GM21717 (cell line): ENCODE data around the gene PRB2.
"Not testable (repeated sequence)": the region's sequence is repeated elsewhere in the genome, so short reads cannot be mapped to it uniquely, and the experiment has no call there.

ENCODE experiments used
- ATAC-seq: cut with Tn5 transposase; IDR thresholded peaks from one replicate; pipeline ENCODE4 v1.9.1; 2021; ENCODE audit warnings: mild to moderate bottlenecking, moderate library complexity; ENCODE audit not compliant: unreplicated experiment

Gene PRB2

GRCh38 chr12:11395467-11395866 is at the start of gene PRB2:
Gene PRB2, minus strand, starts transcription at chr12:11395567. Its CDS starts 38 bp downstream, at chr12:11395529.
- not testable (repeated sequence) for ATAC-seq

DNA sequence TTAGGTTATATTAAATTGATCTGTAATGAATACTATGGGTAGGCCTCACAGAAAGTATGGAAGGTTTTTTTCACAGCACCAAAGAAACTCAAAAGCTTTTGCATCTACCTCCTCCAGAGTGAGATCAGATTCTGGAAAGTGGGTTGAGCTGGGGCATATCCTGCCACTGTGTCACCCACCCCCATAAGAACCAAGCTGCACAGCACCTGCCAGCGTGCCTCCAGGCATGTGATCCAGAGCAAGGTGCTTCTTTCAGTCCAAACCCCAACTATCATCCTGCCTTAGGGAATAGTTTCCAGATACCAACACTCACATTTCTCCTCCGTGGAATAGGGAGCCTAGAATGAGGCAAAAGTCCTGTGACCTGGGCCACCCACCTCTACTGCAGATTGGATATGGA is 42.6 kb upstream of the PRB2 start:
- no peak for ATAC-seq

DNA sequence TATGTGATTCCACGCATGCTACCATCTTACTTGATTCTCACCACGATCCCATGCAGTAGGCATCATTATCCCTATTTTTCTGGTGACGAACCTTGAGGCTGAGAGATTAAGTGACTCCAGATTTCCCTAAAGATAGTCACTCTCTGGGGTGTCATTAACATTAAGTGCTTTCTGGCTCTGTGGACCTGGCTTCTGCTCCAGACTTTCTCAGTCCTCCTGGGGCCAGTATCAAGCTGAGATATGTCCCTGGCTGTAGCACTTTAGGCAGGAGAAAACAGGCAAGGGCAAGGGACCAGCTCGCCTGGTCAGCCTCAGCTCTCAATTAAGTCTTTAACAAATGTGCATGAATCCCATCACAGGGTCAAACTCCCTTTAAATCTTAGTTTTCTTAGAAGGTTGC is 38.3 kb upstream of the PRB2 start:
- ATAC-seq, result no peak

- ATAC-seq, result no peak
Measured at GRCh38 chr12:11431486-11431885, 36.1 kb upstream of the PRB2 start.

- ATAC-seq, result no peak
Measured at GRCh38 chr12:11427341-11427740, 32.0 kb upstream of the PRB2 start.

DNA sequence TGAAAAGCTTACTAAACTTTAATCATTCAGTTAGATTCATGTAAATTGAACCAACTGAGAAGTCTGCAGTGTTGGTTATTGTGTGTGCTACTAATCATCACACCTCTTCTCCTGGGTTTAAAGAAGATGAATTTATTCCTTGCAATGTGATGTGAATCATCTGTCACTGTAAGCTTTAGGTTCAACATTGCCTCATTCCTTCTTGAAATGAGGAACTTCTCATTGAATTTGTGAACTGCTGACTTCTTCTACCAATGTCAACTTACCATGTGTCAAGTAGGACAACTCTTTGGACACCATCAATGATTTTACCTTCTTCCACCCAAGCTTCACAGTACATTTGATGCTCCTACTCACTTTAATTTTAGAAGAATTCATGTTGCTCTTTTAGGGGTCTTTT is 17.4 kb upstream of the PRB2 start:
- ATAC-seq, result no peak

DNA sequence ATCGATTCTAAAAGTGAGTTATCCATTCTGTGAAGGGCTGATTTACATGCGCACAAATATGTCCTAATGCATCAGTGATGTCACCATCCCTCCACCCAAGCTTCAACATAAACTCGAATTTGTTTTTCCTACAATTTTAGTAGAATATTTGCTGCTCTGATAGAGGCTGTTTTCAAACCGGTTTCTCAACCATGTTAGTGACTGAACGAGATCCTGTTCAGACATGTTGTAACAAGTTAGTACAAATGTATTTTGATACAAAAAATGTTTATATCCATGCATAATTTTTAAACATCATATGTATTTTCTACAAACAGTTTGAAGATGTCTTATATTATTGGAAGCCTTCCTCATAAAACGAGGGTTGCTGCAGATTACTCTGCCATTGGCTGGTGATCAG is 12.7 kb upstream of the PRB2 start:
- no peak for ATAC-seq

GRCh38 chr12:11397366-11397765 is 2.0 kb upstream of the PRB2 start:
- no peak for ATAC-seq

GRCh38 chr12:11391456-11391855 is 3.9 kb downstream of the PRB2 start:
- ATAC-seq, result not testable (repeated sequence)

GRCh38 chr12:11377420-11377819 is 17.9 kb downstream of the PRB2 start:
- not testable (repeated sequence) for ATAC-seq

- ATAC-seq, result no peak
Measured at GRCh38 chr12:11361151-11361550, 34.2 kb downstream of the PRB2 start.

DNA sequence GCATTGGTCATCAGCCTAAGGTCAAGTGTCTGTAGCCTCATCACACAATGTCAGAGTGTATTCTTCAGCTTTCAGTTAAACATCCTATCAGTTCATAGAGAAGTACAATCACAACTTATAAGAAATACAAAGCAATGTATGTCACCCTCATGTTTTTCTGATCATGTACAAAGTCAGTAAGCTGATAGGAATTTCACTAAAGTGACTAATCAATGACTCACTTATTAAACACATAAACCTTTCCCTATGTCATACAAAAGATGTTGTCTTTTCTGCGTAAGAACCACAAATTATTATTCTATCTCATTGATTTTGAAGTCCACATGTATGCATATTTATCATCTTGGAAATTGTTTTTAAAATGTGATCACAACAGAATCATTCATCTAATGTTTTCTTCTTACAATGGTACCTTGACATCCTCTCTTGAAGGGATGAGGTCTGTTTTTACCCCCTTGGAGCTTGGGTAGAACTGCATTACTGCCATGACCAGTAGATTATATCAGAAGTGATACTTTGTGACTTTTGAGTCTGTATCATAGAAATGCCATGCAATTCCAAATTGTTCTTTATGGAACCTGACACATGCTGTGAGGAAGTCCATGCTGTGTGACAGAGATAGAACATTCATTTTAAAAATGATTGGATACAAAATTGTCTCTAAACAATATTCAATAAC is 35.0 kb downstream of the PRB2 start:
- ATAC-seq, result not testable (repeated sequence)

- ATAC-seq, result not testable (repeated sequence)
Measured at GRCh38 chr12:11351736-11352135, 43.6 kb downstream of the PRB2 start.

DNA sequence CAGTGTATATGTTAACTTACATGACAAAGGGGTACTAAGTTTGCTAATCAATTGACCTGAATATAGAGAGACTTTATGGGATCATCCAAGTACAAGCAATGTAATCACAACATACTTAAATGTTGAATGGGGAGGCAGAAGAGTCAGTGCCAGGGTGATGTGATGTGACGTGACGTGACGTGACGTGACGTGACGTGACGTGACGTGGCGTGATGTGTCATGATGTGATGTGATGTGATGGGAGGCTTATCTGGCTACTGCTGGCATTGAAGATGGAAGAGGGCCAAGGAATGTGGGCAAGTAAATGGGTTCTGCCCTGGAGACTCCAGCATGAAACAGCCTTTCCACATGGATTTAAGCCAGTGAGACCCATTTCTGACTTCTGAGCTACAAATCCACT is 46.9 kb downstream of the PRB2 start:
- no peak for ATAC-seq

DNA sequence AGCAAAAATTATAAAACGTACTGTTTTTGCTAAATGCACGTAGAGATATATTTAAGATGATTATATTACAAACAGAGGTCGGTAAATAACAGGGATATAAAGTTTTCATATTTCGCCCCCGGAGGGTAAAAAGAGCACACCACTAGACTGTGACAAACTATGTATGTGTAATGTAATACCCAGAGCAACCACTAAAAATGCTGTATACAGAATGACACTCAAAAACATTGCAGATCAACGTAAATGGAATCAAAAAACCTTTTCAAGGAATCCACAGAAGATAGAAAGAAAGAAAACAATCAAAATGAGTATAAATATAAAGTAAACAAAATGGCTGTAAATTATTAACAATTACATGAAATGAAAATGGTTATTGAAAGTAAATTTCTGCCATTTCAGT is 47.6 kb downstream of the PRB2 start:
- no peak for ATAC-seq

DNA sequence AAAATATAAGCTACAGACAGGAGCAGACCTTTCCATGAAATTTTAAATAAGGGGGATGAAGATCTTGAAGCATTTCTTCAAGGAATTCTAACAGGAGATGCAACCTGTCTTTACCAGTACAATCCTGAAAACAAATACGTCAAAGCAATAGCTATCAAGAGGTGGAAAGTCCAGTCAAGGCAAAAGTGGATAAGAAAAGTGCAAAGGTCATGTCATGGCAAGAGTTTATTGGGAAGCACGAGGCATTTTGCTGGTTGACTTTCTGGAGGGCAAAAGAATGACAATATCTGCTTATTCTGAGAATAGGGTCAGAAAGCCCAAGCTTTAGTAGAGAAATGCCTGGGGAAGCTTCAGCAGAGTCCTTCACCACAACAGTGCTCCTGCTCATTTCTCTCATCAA is 50.9 kb downstream of the PRB2 start:
- no peak for ATAC-seq
